NB4 (cell line): Measurements from ENCODE around the gene APOC3.

Experiments used
- CTCF ChIP-seq: IDR thresholded peaks from one replicate; pipeline ENCODE4 v1.5.1; 2012; ENCODE audit warnings: low read depth, low read length
- POLR2A ChIP-seq: IDR thresholded peaks from 2 replicates; pipeline ENCODE4 v1.6.1; 2011; ENCODE audit warnings: mild to moderate bottlenecking; ENCODE audit not compliant: insufficient read length; ENCODE audit errors: extremely low read depth

DNA sequence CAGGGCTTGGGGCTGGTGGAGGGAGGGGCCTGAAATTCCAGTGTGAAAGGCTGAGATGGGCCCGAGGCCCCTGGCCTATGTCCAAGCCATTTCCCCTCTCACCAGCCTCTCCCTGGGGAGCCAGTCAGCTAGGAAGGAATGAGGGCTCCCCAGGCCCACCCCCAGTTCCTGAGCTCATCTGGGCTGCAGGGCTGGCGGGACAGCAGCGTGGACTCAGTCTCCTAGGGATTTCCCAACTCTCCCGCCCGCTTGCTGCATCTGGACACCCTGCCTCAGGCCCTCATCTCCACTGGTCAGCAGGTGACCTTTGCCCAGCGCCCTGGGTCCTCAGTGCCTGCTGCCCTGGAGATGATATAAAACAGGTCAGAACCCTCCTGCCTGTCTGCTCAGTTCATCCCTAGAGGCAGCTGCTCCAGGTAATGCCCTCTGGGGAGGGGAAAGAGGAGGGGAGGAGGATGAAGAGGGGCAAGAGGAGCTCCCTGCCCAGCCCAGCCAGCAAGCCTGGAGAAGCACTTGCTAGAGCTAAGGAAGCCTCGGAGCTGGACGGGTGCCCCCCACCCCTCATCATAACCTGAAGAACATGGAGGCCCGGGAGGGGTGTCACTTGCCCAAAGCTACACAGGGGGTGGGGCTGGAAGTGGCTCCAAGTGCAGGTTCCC lies at the start of gene APOC3:
- TF ChIP-seq CTCF (no peak), POLR2A (no peak)
